H1 (cell line): Measurements from ENCODE around the gene SH2D5.

ENCODE experiments used
- BRCA1 ChIP-seq: IDR thresholded peaks from 2 replicates; pipeline ENCODE4 v1.6.1; 2012; ENCODE audit warnings: low read depth, low read length, improper control_type of control experiment
- EP300 ChIP-seq, 2 experiments: IDR thresholded peaks; 1 replicate in 1 of 2; 2 replicates in 1 of 2; pipeline ENCODE4 v1.6.1; 2011 to 2012; ENCODE audit warnings: low read depth in 2 of 2, low read length in 2 of 2, mild to moderate bottlenecking in 2 of 2, borderline replicate concordance in 1 of 2, inconsistent platforms in 1 of 2, moderate library complexity in 1 of 2
- EZH2 ChIP-seq: fragments of 200-600 bp; sonication (generic); IDR thresholded peaks from 2 replicates; pipeline ENCODE4 v1.7.1; 2012; ENCODE audit warnings: low read depth, mild to moderate bottlenecking, moderate library complexity, low read length, inconsistent platforms; ENCODE audit not compliant: severe bottlenecking
- HDAC2 ChIP-seq, 2 experiments: fragments of 300-600 bp in 1 of 2; sonication (generic) in 1 of 2; IDR thresholded peaks; 2 replicates each; pipeline ENCODE4 v1.6.1; 2011 to 2012; ENCODE audit warnings: low read depth in 2 of 2, low read length in 2 of 2, mild to moderate bottlenecking in 2 of 2, moderate library complexity in 2 of 2, borderline replicate concordance in 1 of 2, inconsistent platforms in 1 of 2
- JUN ChIP-seq: IDR thresholded peaks from 2 replicates; pipeline ENCODE4 v1.6.1; 2011; ENCODE audit warnings: low read depth, mild to moderate bottlenecking, improper control_type of control experiment, low read length
- POLR2A ChIP-seq, 2 experiments: IDR thresholded peaks; 1 replicate in 1 of 2; 2 replicates in 1 of 2; pipeline ENCODE4 v1.6.1; 2011; ENCODE audit warnings: low read depth in 2 of 2, low read length in 2 of 2, mild to moderate bottlenecking in 2 of 2; ENCODE audit errors: control extremely low read depth in 1 of 2
- RNF2 ChIP-seq: fragments of 200-900, 300-1000 bp; sonication (generic); IDR thresholded peaks from 2 replicates; pipeline ENCODE4 v1.7.1; 2016; ENCODE audit warnings: borderline replicate concordance, low read depth, mild to moderate bottlenecking, antibody characterized with exemption, low read length; ENCODE audit not compliant: poor library complexity, severe bottlenecking; ENCODE audit errors: missing control alignments
- SP2 ChIP-seq: IDR thresholded peaks from 2 replicates; pipeline ENCODE4 v1.6.1; 2012; ENCODE audit warnings: mild to moderate bottlenecking, low read length, inconsistent platforms
- SUZ12 ChIP-seq: fragments of 200-600 bp; sonication (generic); IDR thresholded peaks from 2 replicates; pipeline ENCODE4 v1.6.1; 2012; ENCODE audit warnings: mild to moderate bottlenecking, inconsistent platforms, low read length, moderate library complexity, mixed read lengths
- TAF1 ChIP-seq: IDR thresholded peaks from 2 replicates; pipeline ENCODE4 v1.6.1; 2011; ENCODE audit warnings: mild to moderate bottlenecking, low read depth, low read length
- ZNF274 ChIP-seq: IDR thresholded peaks from 2 replicates; pipeline ENCODE4 v1.7.0; 2012; ENCODE audit warnings: low read length, borderline replicate concordance; ENCODE audit errors: extremely low read depth
- TF ChIP-seq, protein P1 (sequence below): IDR thresholded peaks from 2 replicates; pipeline ENCODE4 v1.6.1; 2012; ENCODE audit warnings: inconsistent platforms
- TF ChIP-seq, protein P2 (sequence below), 3 experiments: IDR thresholded peaks; 1 replicate in 2 of 3; 2 replicates in 1 of 3; pipeline versions ENCODE4 v1.5.1 to v1.6.1; 2011; ENCODE audit warnings: low read length in 3 of 3, mild to moderate bottlenecking in 3 of 3, inconsistent platforms in 2 of 3, low read depth in 1 of 3, moderate library complexity in 1 of 3; ENCODE audit not compliant: insufficient read depth in 1 of 3; ENCODE audit errors: control extremely low read depth in 1 of 3
- TF ChIP-seq, protein P3 (sequence below): IDR thresholded peaks from 2 replicates; pipeline ENCODE4 v1.6.1; 2011; ENCODE audit warnings: low read length, improper control_type of control experiment

DNA sequence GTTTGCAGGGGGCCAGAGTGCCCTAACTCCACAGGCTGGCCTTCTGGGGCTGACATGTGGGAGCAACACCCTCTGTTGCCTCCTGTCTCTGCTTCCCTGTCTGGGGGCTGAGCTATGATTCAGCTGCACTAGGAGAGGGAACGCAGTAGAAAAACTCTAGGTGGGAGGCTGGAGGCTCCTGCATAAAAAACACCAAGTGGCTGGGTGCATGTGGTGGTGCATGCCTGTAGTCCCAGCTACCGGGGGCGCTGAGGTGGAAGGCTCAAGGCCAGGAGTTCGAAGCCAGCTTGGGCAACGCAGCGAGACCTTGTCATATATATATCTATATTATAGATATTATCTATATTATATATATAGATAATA, 20.3 kb downstream of the SH2D5 start:
- TF ChIP-seq ZNF274 = no peak
- TF ChIP-seq, protein P1, sequence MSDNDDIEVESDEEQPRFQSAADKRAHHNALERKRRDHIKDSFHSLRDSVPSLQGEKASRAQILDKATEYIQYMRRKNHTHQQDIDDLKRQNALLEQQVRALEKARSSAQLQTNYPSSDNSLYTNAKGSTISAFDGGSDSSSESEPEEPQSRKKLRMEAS = no peak
- no peak for TF ChIP-seq TAF1
- TF ChIP-seq, protein P2, sequence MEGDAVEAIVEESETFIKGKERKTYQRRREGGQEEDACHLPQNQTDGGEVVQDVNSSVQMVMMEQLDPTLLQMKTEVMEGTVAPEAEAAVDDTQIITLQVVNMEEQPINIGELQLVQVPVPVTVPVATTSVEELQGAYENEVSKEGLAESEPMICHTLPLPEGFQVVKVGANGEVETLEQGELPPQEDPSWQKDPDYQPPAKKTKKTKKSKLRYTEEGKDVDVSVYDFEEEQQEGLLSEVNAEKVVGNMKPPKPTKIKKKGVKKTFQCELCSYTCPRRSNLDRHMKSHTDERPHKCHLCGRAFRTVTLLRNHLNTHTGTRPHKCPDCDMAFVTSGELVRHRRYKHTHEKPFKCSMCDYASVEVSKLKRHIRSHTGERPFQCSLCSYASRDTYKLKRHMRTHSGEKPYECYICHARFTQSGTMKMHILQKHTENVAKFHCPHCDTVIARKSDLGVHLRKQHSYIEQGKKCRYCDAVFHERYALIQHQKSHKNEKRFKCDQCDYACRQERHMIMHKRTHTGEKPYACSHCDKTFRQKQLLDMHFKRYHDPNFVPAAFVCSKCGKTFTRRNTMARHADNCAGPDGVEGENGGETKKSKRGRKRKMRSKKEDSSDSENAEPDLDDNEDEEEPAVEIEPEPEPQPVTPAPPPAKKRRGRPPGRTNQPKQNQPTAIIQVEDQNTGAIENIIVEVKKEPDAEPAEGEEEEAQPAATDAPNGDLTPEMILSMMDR (IDR thresholded peaks at IDR 0.05; ENCODE audit: control extremely low read depth in 1 of 3, insufficient read depth in 1 of 3, low read depth in 1 of 3, low read length in 3 of 3) = no peak
- no peak for TF ChIP-seq EP300 (IDR thresholded peaks at IDR 0.05; ENCODE audit: borderline replicate concordance in 1 of 2, low read depth in 2 of 2, low read length in 2 of 2)
- no peak for TF ChIP-seq SUZ12
- TF ChIP-seq EZH2 = no peak
- TF ChIP-seq BRCA1 = no peak
- TF ChIP-seq, protein P3, sequence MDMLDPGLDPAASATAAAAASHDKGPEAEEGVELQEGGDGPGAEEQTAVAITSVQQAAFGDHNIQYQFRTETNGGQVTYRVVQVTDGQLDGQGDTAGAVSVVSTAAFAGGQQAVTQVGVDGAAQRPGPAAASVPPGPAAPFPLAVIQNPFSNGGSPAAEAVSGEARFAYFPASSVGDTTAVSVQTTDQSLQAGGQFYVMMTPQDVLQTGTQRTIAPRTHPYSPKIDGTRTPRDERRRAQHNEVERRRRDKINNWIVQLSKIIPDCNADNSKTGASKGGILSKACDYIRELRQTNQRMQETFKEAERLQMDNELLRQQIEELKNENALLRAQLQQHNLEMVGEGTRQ = no peak
- TF ChIP-seq POLR2A (IDR thresholded peaks at IDR 0.05; ENCODE audit: control extremely low read depth in 1 of 2, low read depth in 2 of 2, low read length in 2 of 2) = no peak
- no peak for TF ChIP-seq RNF2
- TF ChIP-seq HDAC2 (IDR thresholded peaks at IDR 0.05; ENCODE audit: borderline replicate concordance in 1 of 2, low read depth in 2 of 2, low read length in 2 of 2) = no peak
- no peak for TF ChIP-seq JUN
- TF ChIP-seq SP2 = no peak
